DLD1 (cell line): ENCODE results near the gene CDKN2D.

ENCODE experiments used
- in situ Hi-C: cut with HindIII; loops from 2 replicates; pipeline ENCODE4 v1.10.0; 2017; ENCODE audit warnings: low sequenced_read_pairs

CDKN2D gene

DNA sequence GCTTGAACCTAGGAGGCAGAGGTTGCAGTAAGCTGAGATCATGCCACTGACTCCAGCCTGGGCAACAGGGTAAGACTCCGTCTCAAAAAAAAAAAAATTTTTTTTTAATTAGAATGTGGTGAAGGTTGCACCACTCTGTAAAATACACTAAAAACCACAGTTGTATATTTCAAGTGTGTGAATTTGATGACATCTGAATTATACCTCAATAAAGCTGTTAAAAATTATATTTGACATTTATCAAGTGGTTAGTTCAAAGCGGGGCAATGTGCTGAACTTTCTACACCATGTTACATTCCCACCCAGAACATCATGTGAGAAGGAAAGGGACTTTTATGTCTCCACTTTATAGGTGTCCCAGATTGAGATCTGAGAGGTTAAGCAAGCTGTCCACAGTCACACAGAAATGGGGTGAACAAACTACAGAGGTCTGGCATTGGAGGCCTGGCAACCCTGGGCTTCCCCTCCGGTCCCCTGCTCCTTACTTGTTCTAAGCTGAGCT, 45.6 kb downstream of the CDKN2D start:
- in situ Hi-C loops: no loop called here

DNA sequence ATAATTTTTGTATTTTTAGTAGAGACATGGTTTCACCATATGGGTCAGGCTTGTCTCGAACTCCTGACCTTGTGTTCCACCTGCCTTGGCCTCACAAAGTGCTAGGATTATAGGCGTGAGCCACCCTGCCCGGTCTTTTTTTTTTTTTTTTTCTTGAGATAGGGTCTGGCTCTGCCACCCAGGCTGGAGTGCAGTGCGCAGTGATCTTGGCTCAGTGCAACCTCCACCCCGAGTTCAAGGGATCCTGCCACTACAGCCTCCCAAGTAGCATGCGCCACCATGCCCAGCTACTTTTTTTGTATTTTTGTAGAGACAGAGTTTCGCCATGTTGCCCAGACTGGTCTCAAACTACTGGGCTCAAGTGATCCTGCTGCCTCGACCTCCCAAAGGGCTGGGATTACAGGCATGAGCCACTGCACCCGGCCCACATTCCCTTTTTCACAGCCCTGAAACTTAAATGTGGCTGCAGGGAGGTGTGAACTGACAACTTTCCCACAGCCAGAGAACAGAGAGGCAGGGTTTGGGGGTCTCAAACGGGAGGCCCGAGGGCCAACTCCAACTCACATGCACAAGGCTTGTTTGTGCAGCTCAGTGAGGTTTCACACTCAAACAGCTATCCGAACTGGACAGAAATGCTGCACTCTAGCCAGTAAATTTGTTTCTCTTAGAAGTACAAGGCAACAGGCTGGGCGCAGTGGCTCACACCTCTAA, 47.2 kb downstream of the CDKN2D start:
- in situ Hi-C loops: no loop called here

DNA sequence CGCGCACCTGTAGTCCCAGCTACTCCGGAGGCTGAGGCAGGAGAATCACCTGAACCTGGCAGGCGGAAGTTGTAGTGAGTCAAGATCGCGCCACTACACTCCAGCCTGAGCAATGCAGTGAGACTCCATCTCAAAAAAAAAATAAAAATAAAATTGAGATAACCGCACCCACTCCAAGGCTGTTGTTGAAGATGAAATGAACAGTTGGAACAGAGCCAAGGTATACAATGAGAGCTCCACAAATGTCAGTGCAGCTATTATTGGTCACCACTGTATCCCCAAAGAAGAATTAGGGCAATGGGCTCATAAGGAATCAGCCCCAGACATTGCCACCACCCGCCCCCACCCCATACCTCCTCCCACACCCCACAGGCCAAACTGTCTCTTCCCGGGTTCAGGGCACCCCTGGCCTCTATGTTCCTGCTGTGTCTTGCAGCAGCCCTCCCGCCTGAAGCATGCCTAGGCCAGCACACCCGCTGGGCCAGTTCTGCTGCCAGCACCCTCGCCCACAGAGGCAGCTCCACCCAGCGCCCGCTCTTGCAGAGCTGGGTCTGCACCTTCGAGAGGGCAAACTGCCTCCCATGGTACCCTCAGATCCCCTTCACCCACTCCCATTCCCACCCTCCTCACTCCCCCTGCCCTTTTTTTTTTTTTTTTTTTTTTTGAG, 48.0 kb downstream of the CDKN2D start:
- in situ Hi-C loops: no loop called here

DNA sequence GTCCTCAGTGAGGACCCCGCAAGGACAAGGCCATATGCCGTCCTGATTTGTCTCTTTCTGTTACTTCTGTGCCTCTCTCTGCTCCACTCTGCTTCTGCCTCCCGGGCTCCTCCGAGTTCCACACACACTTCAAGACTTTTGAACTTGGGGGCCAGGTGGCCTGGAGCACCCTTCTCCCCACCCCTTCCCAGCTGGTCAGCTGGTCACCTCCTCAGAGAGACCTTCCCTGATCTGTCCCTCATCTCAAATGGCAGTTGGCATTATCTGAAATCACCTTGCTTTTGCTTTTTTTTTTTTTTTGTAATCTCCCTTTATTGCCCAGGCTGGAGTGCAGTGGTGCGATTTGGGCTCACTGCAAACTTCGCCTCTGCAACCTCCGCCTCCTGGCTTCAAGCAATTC, 49.4 kb downstream of the CDKN2D start:
- in situ Hi-C loops: no loop called here

DNA sequence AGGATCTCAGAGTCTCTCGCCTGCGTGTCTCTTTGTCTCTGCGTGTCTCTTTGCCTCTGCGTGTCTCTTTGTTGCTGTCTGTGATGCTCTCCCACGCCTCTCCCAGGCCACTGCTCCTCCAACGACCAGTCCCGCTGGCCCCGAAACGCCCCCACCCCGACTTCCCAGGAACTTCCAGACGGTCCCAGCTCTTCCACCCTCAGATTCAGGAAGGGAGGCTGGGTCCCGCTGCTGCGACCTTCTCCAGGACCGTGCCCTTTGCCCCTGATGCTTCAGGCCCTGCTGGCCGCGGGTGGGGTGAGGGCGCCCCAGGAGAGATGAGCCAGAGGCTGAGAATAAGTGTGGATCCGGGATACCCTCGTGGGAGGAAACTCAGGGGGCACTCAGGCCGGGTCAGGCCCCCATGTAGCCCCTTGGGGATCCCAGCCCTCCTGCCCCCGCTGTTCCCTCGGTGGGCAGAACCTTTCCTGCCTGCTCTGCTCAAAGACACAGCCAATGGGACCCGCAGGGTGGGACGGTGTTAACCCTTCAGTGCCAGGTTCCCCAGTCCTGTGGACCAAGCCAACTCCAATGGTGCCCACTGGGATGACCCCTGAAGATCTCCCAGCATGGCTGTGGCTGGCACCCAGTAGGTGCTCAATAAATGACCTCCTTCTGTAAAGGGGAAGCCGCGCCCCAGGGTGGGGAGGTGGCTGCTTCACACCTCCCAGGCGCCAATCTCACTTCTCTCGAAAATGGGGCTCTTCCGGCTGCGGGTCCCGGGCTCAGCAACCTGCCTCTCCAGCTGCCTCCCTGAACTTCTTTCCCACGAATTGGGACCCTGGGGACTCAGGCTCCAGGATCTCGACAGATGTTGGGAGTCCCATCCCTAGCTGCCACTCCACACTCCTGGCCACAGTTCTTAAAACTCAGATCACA, 50.1 kb downstream of the CDKN2D start:
- in situ Hi-C loops: no loop called here

DNA sequence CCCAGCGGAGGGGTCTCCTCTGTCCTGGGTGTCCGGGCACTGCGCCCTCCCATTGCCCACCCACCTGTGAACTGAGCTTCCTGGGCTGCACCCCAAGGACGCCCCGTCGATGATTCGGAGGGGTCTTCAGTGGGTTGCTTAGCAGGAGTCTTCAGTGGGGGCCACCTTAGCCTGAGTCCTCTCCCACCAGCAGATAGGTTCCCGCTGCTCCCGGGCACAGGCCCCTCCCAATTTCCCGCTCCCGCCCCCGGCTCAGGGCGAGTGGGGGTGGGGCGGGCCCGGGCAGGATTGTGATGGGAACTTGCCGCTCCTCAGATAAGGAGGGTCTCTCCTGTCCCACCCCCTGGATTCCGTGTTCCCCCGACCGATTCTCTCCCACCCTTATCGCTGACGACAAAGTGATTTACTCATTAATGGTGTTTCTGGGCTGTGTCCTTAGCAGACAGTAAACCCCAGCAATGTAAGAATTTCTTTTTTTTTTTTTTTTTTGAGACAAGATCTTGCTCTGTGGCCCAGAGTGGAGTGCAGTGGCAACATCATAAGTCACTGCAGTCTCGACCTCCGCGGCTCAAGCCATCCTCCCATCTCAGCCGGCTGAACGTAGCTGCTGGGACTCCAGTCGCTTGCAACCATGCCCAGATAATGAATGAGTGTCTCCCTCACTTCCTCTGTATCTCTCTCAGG, 50.9 kb downstream of the CDKN2D start:
- in situ Hi-C loops: no loop called here

DNA sequence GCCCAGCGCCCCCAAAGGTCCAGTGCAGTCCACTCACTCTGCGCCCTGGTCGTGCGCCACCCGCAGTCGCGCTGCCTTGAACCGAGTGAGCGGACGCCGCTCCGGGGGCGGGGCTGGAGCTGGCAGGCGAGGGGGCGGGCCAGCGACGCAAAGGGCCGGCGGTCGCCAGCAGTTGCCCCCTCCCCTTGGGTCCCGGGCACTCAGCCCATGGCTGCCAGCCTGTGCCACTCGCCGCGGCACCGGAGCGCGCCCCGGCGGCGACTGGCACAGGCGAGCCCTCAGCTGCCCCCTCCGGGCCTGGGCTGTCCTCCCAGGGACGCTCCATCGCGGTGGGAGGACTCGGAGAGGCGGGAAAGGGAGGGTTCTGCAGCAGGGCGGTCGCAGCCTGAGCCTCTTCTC, 51.4 kb downstream of the CDKN2D start, which contains the start of gene S1PR5:
Gene S1PR5, minus strand, starts transcription at position 87 of the 399 bp plus-strand sequence. CDS start 2,436 bp downstream, outside the sequence.
- in situ Hi-C loops: no loop called here

DNA sequence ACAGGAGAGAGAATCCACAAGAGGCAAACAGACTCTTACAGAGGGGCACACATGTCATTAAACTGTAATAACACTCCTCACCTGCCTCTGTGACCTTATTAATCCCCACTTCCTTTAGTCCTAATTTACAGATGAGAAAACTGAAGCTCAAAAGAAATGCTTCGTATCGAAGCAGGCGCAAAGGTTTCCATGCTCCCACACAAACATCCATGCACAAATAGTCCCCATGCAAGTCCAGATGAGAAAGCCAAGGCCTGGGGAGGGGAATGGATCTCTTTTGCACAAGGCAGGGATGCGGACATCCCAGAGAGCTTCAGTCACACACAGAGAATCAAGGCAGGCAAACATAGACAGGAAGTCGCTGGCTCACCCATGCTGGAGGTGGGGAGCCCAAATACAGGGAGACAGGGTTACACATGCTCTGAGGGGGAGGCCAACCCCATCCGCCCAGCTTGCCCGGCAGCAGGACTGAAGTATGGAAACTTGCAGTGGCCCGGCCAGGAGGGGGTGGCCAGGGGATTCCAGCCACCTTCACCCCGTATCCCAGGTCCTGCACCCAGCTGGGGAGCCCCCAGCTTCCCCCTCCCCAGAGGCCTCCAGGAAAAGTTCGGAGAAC, 52.0 kb downstream of the CDKN2D start:
- in situ Hi-C loops: no loop called here
